ENCODE results near the gene OR6X1.
A peak's percentile ranks its signal among the peaks of the same experiment; 100 is the strongest.
"Not testable (repeated sequence)": the region's sequence is repeated elsewhere in the genome, so short reads cannot be mapped to it uniquely, and the experiment has no call there.

The OR6X1 gene

GRCh38 chr11:123751781-123752180, 2.5 kb downstream of the OR6X1 start:
- DNase-seq = no peak

GRCh38 chr11:123748349-123748748, 6.0 kb downstream of the OR6X1 start:
- not testable (repeated sequence) for DNase-seq

DNA sequence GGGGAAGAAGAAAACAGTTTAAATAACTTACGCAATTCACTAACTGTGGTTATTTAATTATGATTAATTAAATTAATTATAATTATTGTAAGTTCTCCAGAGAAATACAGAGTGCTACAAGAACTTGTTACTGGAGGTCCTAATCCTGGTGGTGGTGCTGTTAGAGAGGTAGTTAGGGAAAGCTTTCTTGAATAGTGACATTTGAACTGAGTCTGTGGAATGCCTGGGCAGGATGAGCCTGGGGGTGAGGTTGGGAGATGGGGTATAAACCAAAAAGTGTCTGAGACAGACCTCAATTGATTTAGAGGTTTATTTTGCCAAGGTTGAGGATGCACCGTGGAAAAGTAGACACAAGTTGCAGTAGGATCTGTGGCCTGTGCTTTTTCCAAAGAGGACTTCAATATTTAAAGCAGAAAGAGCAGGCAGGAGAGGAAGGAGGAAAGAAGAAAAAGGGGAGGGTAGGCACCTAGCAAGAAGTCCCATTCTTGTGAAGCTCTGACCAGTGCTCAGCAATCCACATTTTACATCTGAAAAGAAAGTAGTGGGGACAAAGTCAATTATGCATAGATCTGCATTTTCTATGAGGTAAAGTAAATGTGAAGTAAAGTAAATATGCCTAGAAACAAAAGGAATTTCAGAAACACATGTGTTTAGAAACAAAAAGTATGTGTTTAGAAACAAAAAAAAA, 8.4 kb downstream of the OR6X1 start:
- no peak for DNase-seq

DNA sequence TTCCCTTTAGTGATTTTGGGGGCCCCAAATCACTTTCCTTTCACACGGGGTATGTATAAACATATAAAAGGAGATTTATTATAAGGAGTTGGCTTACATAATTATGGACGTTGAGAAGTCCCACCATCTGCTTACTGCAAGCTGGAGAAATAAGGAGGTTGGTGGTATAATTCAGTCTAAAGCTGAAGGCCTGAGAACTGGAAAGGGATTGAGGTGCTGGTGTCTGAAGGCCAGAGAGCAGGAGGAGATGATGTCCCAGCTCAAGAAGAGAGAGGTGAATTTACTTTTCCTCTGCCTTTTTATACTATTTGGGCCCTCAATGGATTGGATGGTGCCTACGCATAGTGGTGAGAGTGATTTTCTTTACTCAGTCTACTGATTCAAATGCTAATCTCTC, 11.6 kb downstream of the OR6X1 start:
- DNase-seq = peak; percentile 28

DNA sequence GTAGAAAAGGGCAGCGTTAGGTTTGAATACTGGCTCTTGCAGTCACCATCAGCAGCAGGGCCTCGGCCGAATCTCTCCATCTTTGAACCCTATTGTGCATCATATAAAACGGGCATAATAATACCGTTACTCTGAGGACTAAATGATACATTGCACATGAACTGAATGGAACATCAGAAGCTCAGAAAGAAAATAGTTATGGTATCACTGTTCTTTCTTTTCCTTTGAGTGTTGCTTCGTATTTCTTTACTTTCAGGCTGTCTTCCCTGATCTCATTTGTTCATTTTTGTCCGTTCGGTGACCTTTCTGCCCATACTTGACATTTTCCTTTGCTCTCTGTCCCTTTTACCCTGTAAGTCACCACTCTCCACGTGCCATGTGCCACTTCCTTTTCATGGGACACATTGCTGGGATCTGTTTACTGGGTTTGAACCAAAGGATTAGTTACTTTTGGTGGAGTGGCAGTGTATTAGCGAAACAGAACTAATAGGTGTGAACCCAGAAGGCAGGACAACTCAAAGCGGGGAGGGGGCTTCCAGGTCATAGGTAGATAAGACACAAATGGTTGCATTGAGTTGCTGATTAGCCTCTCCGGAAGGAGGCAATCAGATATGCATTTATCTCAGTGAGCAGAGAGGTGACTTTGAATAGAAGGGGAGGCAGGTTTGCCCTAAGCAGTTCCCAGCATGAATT, 12.1 kb downstream of the OR6X1 start:
- peak; percentile 21 for DNase-seq

GRCh38 chr11:123741159-123742030, 12.9 kb downstream of the OR6X1 start, which contains the start of gene ZNF202:
Gene ZNF202, minus strand, starts transcription at chr11:123741660. Its CDS starts 10,772 bp downstream, at chr11:123730888.
- DNase-seq = peak; percentile 64

DNA sequence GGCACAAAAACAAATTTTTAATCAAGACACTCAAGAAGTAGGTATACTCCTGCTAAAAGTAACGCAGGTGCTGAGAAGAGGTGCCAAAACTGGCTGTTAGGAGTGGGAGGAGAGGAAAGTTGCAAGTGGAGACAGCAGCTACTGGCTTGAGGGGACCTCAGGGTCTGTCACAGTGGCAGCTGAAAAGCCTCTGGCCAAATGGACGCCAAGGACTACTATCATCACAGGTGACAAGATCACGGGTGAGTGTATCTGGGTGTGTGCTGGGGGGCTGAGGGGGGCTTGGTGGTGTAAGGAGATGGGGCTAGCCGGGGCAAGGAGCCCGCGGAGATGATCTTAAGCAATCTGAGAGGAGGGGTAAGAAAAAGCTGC, 13.5 kb downstream of the OR6X1 start:
- no peak for DNase-seq

DNA sequence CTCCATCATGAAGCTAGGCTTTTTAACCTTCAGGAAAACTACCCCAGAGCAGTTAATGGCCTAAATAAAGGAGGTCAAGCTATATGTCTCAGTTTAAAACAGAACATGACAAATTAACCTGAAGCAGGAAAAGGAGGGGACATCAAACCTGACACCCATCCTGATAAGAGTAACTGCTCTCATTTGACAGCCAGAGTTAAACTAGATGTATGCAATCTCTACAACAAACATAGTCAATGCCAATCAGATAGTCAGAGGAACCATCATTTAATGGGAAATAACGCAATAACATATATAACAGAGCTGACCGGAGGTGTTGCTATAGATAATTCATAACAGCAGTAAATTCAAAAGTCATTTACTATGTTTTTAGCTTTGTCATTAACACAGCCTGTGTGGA, 15.9 kb downstream of the OR6X1 start:
- no peak for DNase-seq

GRCh38 chr11:123736769-123737168, 17.5 kb downstream of the OR6X1 start:
- DNase-seq = no peak

DNA sequence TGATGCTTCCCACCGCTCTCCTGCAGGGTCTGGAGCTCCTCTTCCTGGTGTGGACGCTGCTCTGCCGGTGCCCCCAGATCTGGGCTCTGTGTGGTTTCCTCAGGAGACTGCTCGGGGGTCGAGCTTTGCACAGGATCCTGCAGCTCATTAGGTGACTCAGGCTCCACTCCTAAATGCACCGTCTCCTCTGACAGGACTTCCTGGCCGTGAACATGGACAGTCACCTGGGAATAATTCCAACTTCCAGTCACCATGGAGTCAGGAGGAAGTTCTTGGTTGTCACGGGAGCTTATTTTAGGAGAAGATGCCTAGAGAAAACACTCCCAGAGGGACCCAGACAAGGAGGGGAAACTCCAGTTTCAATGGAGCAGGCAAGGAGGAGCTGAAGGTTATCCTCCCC, 24.7 kb downstream of the OR6X1 start:
- no peak for DNase-seq

DNA sequence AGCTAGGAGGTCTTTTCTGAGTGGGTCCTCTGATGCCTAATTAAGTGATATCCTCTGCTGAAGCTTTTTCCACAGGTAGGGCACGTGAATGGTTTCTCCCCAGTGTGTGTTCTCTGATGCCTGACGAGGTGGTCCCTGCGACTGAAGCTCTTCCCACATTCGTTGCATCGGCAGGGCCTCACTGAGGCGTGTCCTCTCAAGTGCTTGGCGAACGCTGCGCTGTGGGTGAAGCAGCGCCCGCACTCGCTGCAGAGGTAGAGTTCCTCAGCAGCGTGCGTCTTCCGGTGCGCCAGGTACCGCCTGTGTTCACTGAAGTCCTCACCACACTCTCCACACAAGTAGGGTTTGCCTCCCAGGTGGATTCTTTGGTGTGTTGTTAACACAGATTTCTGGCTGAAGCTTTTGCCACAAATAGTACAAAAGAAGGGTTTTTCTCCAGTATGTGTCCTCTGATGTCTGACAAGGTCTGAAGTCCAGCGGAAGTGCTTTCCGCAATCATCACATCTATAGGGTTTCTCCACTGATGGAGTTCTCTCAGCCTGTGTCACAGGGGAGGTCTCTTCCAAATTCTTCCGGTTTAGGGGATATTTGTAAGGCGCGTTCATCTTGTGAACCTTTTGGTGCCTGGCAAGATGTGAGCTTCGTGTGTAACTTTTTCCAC, 28.2 kb downstream of the OR6X1 start:
- DNase-seq = no peak

DNA sequence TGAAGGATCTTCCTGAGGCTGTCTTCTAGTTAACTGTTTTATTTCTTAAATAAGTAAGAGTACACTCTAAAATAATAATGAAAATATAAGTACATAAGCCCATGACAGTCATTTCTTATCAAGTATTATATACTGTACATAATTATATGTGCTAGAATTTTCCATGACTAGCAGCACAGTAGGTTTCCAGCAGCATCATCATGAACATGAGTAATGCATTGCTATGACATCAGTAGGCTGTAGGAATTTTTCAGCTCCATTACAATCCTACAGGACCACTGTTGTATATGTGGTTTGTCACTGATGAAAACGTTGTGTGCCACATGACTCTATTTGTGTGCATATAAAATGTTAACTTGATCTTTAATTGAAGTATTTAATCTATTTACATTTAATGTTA, 34.9 kb downstream of the OR6X1 start:
- DNase-seq = no peak

DNA sequence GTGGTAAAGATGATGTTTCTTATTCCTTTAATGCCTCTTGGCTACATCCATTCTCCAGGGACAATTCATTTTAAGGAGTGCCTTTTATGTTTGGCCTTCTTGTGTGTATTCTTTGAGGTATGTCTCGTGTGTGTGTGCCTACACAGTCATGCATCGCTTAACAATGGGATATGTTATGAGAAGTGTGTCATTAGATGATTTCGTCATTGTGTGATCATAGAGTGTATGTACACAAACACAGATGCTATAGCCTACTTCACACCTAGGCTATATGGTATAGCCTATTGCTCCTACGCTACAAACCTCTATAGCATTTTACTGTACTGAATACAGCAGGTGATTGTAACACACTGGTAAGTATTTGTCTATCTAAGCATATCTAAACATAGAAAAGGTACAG, 35.8 kb downstream of the OR6X1 start:
- no peak for DNase-seq

DNA sequence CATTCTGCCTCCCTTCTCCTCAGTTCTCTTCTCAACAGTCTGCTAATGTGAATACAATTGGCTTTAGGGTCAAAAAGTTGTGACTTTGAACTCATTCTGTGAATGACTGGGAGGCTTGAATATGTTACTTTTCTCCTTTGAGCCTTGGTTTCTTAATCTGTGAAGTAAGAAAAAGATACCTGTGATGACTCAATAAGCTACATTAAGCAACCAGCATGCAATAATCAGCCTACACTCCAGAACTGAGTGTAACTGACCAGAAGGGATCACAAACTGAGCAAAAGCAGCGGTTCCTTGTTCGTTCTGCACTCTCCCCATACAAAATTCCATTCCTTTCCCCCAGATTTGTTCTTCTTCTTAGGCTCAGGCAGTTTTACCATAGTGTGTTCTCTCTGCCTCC, 36.3 kb downstream of the OR6X1 start:
- DNase-seq = no peak

- DNase-seq = not testable (repeated sequence)
These were observed 41.7 kb downstream of the OR6X1 start for GRCh38 chr11:123712627-123713026.

DNA sequence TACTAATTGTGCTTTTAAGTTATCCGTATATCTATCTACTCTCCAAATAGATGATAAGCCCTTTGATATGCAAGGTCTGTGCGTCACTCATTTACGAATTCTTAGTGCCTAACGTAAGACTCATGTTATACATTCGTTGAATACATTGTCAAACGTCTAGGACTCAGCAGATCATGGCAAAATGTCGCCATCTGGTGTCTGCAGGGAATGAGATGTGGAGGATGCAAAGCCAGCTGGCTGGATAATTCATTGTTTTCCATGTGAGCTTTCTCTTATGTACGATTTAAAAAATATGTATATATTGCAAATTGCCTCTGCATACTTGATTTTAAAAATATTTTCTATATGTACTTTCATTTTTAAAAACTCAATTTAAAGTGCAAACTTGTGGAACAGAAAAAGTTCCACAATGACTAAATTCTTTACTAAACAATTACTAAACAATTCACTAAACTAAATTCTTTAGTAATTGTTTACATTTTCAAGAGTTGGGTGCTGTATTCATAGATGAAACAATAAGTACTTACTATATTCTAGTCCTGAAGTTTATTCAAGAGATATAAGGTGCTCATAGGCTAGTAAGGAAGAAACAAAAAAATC, 46.6 kb downstream of the OR6X1 start:
- DNase-seq = no peak

- no peak for DNase-seq
These were observed 47.1 kb downstream of the OR6X1 start for GRCh38 chr11:123707206-123707605.

DNA sequence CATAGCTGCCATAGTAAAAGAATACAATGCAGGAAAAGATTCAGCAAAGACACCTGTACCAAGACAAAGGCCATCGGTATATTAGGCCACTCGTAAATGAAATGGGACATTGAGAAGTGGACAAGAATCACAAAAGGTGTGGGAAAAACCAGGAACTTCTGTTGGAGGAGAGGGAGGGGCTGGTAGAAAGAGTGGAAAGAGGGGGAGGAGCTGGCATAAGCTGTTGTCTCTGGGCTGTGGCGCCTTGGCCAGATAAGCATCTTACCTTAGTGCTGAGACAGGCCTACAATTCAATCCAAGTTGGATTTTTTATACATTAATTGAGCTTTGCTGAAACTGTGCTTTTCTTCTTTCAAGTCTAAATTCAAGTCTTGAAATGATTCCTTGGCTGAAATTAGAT, 50.0 kb downstream of the OR6X1 start:
- no peak for DNase-seq

Measured in NCI-H524 treated with DMSO at 0.1 percent for 48 hours (cell line).